SJCRH30 (cell line): ENCODE results near the gene PRPF39. TPM values are rescaled to one million over a fixed set of nuclear protein-coding genes. Genes with fewer than 3 reads are reported as not detected.

Experiments
- DNase-seq, 2 experiments: peaks; one replicate each; pipeline ENCODE4 v3.0.0-alpha.2; 2015 to 2020
- H3K27ac ChIP-seq: fragments of 250-450 bp; sonication (Bioruptor Pico); 2 replicates; pipeline ENCODE4 v1.5.1; 2020; ENCODE audit warnings: mild to moderate bottlenecking, moderate library complexity
- H3K27me3 ChIP-seq: fragments of 250-450 bp; sonication (Bioruptor Pico); 2 replicates; pipeline ENCODE4 v1.5.1; 2020; ENCODE audit warnings: mild to moderate bottlenecking, moderate library complexity
- H3K36me3 ChIP-seq: fragments of 250-450 bp; sonication (Bioruptor Pico); 2 replicates; pipeline ENCODE4 v1.5.1; 2020; ENCODE audit warnings: mild to moderate bottlenecking, moderate library complexity
- H3K4me1 ChIP-seq: fragments of 250-450 bp; sonication (Bioruptor Pico); 2 replicates; pipeline ENCODE4 v1.5.1; 2020; ENCODE audit warnings: mild to moderate bottlenecking, moderate library complexity
- H3K4me3 ChIP-seq: fragments of 250-450 bp; sonication (Bioruptor Pico); 2 replicates; pipeline ENCODE4 v1.5.1; 2020; ENCODE audit warnings: mild to moderate bottlenecking, moderate library complexity
- H3K9me3 ChIP-seq: fragments of 250-450 bp; sonication (Bioruptor Pico); replicated peaks from 2 replicates; pipeline ENCODE4 v1.5.1; 2020; ENCODE audit warnings: mild to moderate bottlenecking, moderate library complexity
- total RNA-seq: library from RNA; depleted of rRNA; stranded (reverse); fragments of >200 nt; shearing (Covaris generic); gene quantifications from 2 replicates; pipeline ENCODE4 v1.2.3, GENCODE V29; 2014

Gene PRPF39
- total RNA-seq, 1 experiment from 2014 or later: 57.0 TPM

DNA sequence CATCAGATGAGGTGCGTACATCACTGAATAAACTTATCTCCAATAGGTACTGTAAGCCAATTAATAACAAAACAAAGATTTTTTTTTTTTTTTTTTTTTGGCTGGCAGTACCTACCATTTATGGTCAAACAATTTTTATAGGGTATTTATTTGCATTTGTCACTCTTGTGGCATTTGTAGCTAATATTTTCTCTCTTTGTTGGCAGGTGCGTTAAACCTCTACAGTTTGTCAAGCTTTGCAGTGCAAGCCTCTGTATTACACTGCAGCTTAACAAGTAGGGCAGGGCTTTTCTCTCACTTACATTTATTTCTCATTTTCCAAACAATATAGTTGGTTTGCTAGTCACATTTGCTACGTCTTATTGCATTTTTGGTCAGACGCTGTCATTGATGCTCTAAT, 12.3 kb downstream of the PRPF39 start:
- Histone ChIP-seq H3K4me3 (no peak overlapping the region), H3K4me1 (no peaks in the 10 kb centered on the region), H3K36me3 (peaks cover 80% of the 10 kb centered on the region), H3K27ac (no peak overlapping the region), H3K27me3 (no peaks in the 10 kb centered on the region), H3K9me3 (no peaks in the 10 kb centered on the region)
- no peak for DNase-seq

GRCh38 chr14:45103806-45104205, 19.9 kb downstream of the PRPF39 start:
- Histone ChIP-seq H3K4me3 (no peak overlapping the region), H3K9me3 (no peaks in the 10 kb centered on the region), H3K36me3 (peaks cover 88% of the 10 kb centered on the region), H3K27ac (no peak overlapping the region), H3K27me3 (no peaks in the 10 kb centered on the region), H3K4me1 (no peaks in the 10 kb centered on the region; the same call in 1 of the 2 replicates)
- no peak for DNase-seq

DNA sequence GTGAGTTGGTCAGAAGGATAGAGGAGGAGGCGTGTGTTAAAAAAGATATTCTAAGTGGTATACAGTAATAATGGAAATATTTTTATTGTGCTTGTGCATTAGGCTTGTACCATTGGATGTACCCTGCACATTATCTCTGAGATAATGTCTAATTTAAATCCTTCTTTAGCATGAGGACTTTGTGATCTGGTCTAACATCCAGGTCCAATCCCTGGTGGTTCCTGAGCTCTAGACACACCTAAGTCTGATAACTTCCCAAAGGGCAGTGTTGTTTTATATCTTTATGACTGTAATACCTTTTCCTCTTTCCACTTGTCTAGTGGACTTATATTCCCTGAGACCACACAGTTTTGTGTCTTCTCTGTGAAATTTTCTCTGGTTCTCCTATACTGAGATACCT, 20.6 kb downstream of the PRPF39 start:
- H3K36me3 ChIP-seq: peaks cover 92% of the 10 kb centered on the region

GRCh38 chr14:45112896-45113781, 29.2 kb downstream of the PRPF39 start:
- Histone ChIP-seq H3K4me3 (no peak overlapping the region), H3K27ac (no peak overlapping the region), H3K9me3 (no peaks in the 10 kb centered on the region), H3K27me3 (no peaks in the 10 kb centered on the region), H3K4me1 (no peaks in the 10 kb centered on the region), H3K36me3 (peaks cover 89% of the 10 kb centered on the region)
- DNase-seq: peak in 1 of 2 experiments; percentile 11

More for the DNA sequence above, 20.6 kb downstream of the PRPF39 start:
- DNase-seq: no peak
- H3K4me3 ChIP-seq: no peak overlapping the region
- H3K4me1 ChIP-seq: no peaks in the 10 kb centered on the region; the same call in 1 of the 2 replicates
- no peaks in the 10 kb centered on the region for H3K9me3 ChIP-seq
- H3K27me3 ChIP-seq: no peaks in the 10 kb centered on the region
- no peak overlapping the region for H3K27ac ChIP-seq

DNA sequence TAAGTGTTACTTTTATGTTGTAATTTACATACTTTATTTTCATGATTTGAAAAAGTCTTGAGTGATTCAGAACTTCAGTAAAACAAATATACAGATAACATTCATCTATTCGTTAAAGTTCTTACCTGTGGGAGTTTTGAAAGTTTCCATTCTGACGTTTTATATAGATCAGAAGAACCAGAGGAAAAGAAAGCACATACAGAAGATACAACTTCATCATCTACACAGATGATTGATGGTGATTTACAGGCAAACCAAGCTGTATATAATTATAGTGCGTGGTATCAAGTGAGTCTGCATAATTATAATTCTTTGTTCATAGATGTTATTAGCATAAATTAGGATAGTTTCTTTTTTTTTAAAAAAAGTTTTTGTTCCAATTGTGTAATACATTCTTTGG, 30.4 kb downstream of the PRPF39 start:
- no peak overlapping the region for H3K4me3 ChIP-seq
- no peaks in the 10 kb centered on the region for H3K9me3 ChIP-seq
- DNase-seq: no peak
- peaks cover 89% of the 10 kb centered on the region for H3K36me3 ChIP-seq
- no peaks in the 10 kb centered on the region for H3K27me3 ChIP-seq
- no peak overlapping the region for H3K27ac ChIP-seq
- H3K4me1 ChIP-seq: no peaks in the 10 kb centered on the region

- Histone ChIP-seq H3K4me3 (no peak overlapping the region), H3K27me3 (no peaks in the 10 kb centered on the region), H3K36me3 (peaks cover 84% of the 10 kb centered on the region), H3K27ac (no peak overlapping the region), H3K4me1 (no peaks in the 10 kb centered on the region), H3K9me3 (no peaks in the 10 kb centered on the region)
- no peak for DNase-seq
Measured at GRCh38 chr14:45118594-45118993, 34.7 kb downstream of the PRPF39 start.

- Histone ChIP-seq H3K4me1 (no peaks in the 10 kb centered on the region), H3K27ac (no peak overlapping the region), H3K9me3 (no peaks in the 10 kb centered on the region), H3K27me3 (no peaks in the 10 kb centered on the region), H3K36me3 (peaks cover 84% of the 10 kb centered on the region), H3K4me3 (no peak overlapping the region)
- no peak for DNase-seq
Measured at GRCh38 chr14:45120096-45120495, 36.2 kb downstream of the PRPF39 start.

- Histone ChIP-seq H3K36me3 (peaks cover 77% of the 10 kb centered on the region), H3K9me3 (no peaks in the 10 kb centered on the region), H3K4me3 (no peak overlapping the region), H3K27ac (no peak overlapping the region), H3K27me3 (no peaks in the 10 kb centered on the region), H3K4me1 (no peaks in the 10 kb centered on the region)
- no peak for DNase-seq
Measured at GRCh38 chr14:45123271-45123670, 39.4 kb downstream of the PRPF39 start.

- Histone ChIP-seq H3K36me3 (peaks cover 71% of the 10 kb centered on the region), H3K27me3 (no peaks in the 10 kb centered on the region), H3K4me3 (no peak overlapping the region), H3K27ac (no peak overlapping the region), H3K9me3 (no peaks in the 10 kb centered on the region), H3K4me1 (no peaks in the 10 kb centered on the region)
- DNase-seq: no peak
Measured at GRCh38 chr14:45125754-45126153, 41.8 kb downstream of the PRPF39 start.

DNA sequence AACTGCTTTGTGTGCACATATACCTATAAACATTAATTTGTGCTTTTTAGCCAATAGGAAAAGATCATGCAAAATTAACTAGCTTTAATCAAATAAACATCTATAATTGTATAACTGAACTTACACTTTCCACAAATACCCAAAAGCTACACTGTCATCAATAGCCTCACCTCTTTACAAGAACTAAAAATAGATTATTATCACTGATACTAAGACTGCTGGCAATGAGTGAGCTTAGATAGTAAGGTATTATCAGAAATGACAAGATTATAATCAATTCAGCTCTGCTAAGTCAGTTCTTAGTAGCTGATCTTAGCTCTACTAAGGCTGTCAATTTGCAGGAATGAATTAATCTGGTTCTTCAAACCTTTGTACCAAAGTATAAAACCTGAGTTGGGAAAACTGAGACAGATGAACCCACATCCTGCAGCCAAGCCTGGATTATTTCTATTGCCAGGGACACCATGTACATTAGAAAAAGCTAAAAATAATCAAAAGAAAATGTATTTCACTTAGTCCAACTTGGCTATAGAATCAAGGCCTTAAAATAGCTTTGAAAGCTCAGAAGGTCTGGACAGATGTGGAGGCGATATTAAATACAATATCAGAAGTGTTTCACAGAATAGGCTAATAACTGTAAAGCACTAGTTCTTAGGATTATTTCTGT, 45.2 kb downstream of the PRPF39 start:
- Histone ChIP-seq H3K27ac (no peak overlapping the region), H3K36me3 (peaks cover 44% of the 10 kb centered on the region), H3K4me1 (no peaks in the 10 kb centered on the region), H3K27me3 (no peaks in the 10 kb centered on the region), H3K9me3 (no peaks in the 10 kb centered on the region), H3K4me3 (no peak overlapping the region)
- DNase-seq: no peak

DNA sequence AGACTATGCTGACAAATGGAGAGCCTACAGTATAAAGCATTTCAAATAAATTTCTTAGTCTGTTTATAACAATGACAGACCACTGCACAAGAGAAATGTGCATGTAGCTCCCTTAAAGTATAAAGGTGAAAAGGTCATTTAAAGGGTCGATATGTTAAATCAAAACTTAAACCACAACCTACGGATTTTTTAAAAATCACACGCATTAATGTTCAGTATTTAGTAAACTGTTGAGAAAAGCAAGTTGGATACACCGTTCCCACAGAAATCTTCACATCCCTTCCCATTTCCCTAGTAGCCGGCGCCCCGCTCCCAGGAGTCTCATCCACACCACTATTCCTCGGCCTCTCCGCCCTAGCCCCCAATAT, 49.8 kb downstream of the PRPF39 start:
- H3K9me3 ChIP-seq: no peaks in the 10 kb centered on the region
- H3K4me1 ChIP-seq: no peaks in the 10 kb centered on the region
- no peaks in the 10 kb centered on the region for H3K27me3 ChIP-seq
- H3K4me3 ChIP-seq: peak overlapping the region; percentile 93
- DNase-seq: peak in 1 of 2 experiments; percentile 14
- H3K27ac ChIP-seq: peak overlapping the region; percentile 91
- H3K36me3 ChIP-seq: peaks cover 12% of the 10 kb centered on the region

DNA sequence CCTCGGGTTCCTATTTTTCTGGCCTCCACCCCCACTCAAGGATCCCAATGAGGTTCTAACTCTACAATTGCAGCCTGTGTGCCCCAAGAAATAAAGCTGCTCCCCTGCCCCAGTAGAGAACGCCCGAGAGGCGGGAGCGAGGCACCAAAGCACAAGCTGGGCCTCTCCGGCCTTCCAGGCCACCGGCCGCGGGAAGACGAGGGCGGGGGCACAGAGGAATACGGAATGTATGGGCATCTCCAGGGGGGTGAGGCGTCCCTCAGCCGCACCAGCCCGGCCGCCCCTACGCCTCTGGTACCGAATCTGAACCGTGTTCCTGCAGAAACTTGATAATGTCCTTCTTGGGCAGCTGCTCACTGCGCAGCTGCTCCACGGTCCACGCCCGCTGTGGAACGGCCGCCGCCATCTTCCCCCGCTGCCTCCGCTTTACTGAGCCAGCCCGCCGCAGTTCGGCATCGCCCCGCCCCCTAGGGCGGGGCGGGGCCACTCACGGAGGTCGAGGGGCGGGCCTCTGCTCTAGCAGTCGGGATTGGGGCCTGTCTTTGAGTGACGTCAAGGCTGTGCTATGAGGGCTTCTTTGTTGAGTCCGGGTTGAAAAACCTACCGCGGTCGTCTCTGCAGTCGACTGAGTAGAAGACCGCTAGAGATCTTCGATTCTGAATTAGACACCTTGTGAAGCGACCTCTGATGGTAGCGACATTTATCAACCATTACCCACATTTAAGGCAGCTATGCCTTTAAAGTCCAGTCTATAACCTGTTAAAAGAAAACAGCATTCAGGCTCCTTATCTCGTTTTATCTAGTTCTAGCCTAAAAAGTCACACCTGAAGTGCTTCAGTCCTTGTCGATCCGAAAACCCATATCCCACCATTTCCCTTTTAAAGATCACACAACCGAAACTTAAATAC, 50.4 kb downstream of the PRPF39 start, which contains the start of gene FKBP3:
Gene FKBP3, minus strand, starts transcription at position 431 of the 908 bp plus-strand sequence. Its CDS starts 25 bp downstream, at position 406.
- DNase-seq: peak; percentile 99
- no peaks in the 10 kb centered on the region for H3K9me3 ChIP-seq
- peaks cover 6% of the 10 kb centered on the region for H3K36me3 ChIP-seq

GRCh38 chr14:45135156-45135555, 51.2 kb downstream of the PRPF39 start:
- Histone ChIP-seq H3K27me3 (no peaks in the 10 kb centered on the region), H3K4me3 (peak overlapping the region; percentile 93), H3K4me1 (no peaks in the 10 kb centered on the region; the same call in 1 of the 2 replicates), H3K36me3 (0 out of 2 replicates have a peak, but pooled peaks cover 2% of the 10 kb centered on the region), H3K9me3 (no peaks in the 10 kb centered on the region), H3K27ac (peak overlapping the region; percentile 91; the same call in 1 of the 2 replicates)
- no peak for DNase-seq

More for the DNA sequence above, 50.4 kb downstream of the PRPF39 start, which contains the start of gene FKBP3:
- Histone ChIP-seq H3K27me3 (no peaks in the 10 kb centered on the region), H3K4me3 (peak within 1 kb of the TSS; percentile 93), H3K27ac (peak within 1 kb of the TSS; percentile 91), H3K4me1 (no peaks in the 10 kb centered on the region; the same call in 1 of the 2 replicates)

GRCh38 chr14:45135659-45136395, 51.9 kb downstream of the PRPF39 start, which contains the start of gene FANCM:
Gene FANCM (plus strand): TSS chr14:45135930. CDS start chr14:45136032, 102 bp downstream.
- peak; percentile 95 to 99 for DNase-seq
- H3K36me3 ChIP-seq: no peaks in the 10 kb centered on the region
- peak within 1 kb of the TSS; percentile 91 for H3K27ac ChIP-seq
- peak within 1 kb of the TSS; percentile 93 for H3K4me3 ChIP-seq
- no peaks in the 10 kb centered on the region for H3K27me3 ChIP-seq
- H3K9me3 ChIP-seq: no peaks in the 10 kb centered on the region
- no peaks in the 10 kb centered on the region; the same call in 1 of the 2 replicates for H3K4me1 ChIP-seq
